ENCODE measurements around the gene RAMP3. TPM values are rescaled to one million over a fixed set of nuclear protein-coding genes. Genes with fewer than 3 reads are reported as not detected.

Gene RAMP3
- total RNA-seq, 4 donors from 2014 or later: 24.6 to 166 (median 50.8) TPM

GRCh38 chr7:45230611-45231165, 73.1 kb downstream of the RAMP3 start:
- no peak for TF ChIP-seq CTCF (IDR thresholded peaks at IDR 0.05; ENCODE audit: low read depth)

GRCh38 chr7:45233249-45233775, 75.7 kb downstream of the RAMP3 start:
- TF ChIP-seq CTCF (IDR thresholded peaks at IDR 0.05; ENCODE audit: low read depth): no peak

Other genes with a start within 250 kb of the RAMP3 start
- 1 to 10 TPM in 3 of 4 donors, under 1 TPM in 1; 0.82 to 7.8 (median 2.8) TPM for gene MYO1G, start 178.8 kb upstream of the RAMP3 start, total RNA-seq
- gene CCM2, start 157.6 kb upstream of the RAMP3 start, total RNA-seq: 10 to 100 TPM; 45.8 to 63.5 (median 50.4) TPM
- 1 to 10 TPM; 1.1 to 5.3 (median 1.9) TPM for gene NACAD, start 68.8 kb upstream of the RAMP3 start, total RNA-seq
- gene TBRG4, start 46.1 kb upstream of the RAMP3 start, total RNA-seq: 10 to 100 TPM; 33.1 to 47.5 (median 37.7) TPM

All from subcutaneous adipose tissue (tissue), 4 donors.